Activated T-cell treated with anti-CD3 and anti-CD28 coated beads, Interleukin-2, amount 50 U/mL, for 1 hour (primary cell): Measurements from ENCODE around the gene PXT1.
"Not testable (repeated sequence)": the region's sequence is repeated elsewhere in the genome, so short reads cannot be mapped to it uniquely, and the experiment has no call there.

Experiments used
- DNase-seq: peaks from one replicate; pipeline ENCODE4 v3.0.0-alpha.2; 2020

The PXT1 gene, protein sequence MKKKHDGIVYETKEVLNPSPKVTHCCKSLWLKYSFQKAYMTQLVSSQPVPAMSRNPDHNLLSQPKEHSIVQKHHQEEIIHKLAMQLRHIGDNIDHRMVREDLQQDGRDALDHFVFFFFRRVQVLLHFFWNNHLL

DNA sequence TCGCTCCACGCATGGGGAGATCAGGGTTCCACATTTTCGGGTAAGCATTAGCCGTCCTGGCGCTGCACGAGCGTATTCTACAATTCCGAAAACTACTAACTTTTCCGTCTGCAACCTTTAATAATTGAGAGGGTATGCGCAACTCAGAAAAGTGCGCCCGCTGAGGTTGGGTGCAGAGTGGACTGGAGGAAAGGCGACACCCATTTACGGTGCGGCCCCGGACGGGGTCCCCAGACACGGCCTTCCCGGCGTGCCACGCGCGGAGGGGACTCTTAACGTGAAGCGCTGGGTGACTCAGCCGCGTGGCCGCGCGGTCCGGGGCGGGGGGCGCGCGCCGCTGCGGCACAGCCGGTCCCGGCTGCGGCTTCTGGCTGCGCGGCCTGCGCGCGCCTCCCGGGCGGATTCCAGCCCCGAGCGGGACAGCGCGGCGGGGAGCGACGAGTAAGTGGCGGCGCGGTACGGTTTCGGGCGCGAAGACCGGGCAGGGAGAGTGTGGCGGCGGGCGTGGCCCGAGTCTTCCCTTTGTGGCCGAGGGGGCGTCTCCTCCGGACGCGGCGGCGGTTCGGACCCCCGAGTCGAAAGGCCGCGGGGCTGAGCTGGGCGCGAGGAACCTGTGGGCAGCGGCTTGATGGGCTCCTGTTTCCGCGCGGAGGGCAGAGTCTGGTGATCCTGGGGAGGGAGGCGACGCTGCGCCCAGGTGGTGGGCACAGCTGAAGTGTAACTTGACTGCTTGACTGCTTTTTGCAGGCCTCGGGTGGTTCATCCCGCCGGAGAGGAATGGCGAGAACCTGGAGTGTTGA lies at the start of gene PXT1, which contains the start of gene KCTD20:
Gene PXT1 (minus strand): TSS at position 184 of the 800 bp plus-strand sequence. CDS start 16,772 bp downstream, outside the sequence.
Gene KCTD20 (plus strand): TSS at position 330 of the 800 bp plus-strand sequence. CDS start 27,098 bp downstream, outside the sequence.
- peak; percentile 87 for DNase-seq

DNA sequence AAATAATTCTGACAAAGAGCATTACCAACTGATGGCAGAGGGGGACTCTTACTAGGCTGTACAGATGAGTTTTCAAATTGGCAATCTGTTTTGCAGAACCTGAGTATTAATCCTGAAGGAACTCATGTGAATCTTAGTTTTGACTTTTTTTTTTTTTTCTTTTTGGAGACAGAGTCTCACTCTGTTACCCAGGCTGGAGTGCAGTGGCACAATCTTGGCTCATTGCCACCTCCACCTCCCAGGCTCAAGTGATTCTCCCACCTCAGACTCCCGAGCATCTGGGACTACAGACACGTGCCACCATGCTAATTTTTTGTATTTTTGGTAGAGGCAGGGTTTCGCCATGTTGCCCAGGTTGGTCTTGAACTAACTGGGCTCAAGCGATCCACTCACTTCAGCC lies 49.4 kb upstream of the PXT1 start:
- DNase-seq = no peak

DNA sequence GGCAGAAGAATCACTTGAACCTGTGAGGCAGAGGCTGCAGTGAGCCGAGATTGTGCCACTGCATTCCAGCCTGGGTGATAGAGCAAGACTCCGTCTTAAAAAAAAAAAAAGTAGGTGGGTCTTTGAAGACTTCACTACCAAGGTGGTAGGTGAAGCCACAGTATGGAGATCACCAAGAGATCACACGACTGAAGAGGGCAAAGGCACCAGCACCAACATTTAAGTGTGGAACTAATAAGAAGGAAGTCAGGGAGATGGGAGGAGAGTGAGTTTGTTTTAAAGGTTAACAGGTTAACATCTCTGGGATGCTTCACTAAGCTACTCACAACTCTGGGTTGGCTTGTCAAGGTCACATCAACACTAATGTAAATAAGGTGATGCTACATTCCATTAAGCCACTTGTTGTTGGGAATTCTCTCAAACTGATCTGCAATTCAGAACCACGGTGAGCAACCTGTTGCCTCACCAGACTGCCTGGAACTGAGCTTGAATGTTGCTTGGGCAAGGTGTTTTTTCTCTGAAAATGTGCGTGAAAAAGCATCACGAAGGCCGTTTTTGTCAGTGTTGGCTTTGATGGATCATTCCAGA lies 48.8 kb upstream of the PXT1 start:
- DNase-seq = no peak

DNA sequence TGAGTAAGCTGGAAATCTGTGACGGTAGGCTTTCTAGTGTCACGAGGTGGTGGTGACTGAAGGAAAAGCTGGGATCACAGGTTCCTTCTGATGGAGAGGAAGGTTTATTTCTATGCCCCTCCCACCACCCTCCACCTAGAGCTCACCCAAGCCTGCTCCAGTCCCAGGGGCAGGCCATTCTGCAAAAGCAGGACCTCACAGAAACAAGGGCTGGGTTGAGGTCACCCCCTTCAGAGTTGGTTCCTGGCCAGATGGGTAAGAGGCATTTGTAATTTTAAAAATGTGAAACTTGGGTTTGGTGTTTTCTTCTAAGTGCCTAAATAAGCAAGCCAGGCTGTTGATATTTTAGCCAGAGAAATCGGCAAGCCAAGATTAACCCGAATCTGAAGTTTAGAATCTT lies 46.8 kb upstream of the PXT1 start:
- no peak for DNase-seq

DNA sequence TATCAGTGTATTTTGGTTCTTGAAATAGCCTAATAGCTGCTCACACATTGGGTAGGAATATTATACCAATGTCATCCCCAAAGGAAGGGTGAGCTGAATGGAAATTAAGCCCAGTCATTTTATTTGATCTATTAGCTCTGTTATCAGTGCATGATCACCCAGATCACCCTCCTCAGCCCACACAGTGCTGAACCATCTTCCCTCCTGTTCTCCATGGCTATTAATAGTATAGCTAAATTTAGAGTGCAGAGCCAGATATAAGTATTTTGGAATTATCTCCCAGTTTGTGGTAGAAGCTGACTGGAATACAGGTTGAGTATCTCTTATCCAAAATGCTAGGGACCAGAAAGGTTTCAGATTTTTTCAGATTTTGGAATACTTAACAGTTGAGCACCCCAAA lies 45.6 kb upstream of the PXT1 start:
- DNase-seq = no peak

DNA sequence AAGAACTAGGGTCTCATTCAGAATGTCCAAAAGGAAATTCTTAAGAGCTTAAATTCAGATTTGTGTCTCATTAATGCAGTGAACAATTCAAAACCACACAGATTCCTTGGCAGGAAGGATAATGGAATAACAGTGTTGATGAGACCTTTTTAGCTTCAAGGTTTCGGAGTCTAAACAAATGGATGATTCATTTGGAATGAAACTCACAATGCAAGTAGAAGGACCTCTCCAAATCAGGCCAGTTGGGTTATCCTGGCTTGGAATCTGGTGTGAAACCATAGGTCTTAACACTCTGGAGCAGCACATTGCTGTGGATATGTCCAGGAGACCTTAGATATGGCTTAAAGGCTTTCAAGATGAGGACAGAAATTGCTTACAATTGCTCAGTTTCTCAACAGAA lies 45.0 kb upstream of the PXT1 start:
- no peak for DNase-seq

DNA sequence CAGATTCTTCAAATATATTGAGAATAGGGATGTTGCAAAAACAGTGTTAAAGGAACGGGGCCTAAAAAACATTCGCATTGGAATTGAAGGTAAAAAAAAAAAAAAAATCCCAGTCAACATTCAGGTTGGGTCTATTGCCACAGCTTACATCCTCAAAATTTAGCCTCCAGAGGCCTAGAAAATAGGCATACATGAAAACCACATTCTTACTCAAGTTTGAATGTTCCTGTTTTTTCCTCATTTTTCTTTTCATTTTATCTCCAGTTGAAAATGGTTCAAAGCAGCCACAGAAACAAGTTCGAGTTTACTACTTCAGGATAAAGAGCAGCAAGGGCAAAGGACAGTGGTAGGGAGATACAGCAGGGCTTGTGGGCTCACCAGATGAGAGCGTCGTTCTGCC lies 42.1 kb upstream of the PXT1 start:
- DNase-seq = no peak

DNA sequence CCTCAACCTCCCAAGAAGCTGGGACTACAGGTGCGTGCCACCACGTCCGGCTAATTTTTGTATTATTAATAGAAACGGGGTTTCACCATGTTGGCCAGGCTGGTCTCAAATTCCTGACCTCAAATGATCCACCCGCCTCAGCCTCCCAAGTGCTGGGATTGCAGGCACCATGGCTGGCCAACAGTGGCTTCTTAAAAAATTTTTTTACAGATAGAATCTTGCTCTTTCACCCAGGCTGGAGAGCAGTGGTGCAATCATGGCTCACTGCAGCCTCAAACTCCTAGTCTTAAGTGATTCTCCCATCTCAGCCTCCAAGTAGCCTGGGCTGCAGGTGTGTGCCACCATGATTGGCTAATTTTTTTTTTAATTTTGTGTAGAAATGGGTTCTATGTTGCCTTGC lies 40.7 kb upstream of the PXT1 start:
- not testable (repeated sequence) for DNase-seq

DNA sequence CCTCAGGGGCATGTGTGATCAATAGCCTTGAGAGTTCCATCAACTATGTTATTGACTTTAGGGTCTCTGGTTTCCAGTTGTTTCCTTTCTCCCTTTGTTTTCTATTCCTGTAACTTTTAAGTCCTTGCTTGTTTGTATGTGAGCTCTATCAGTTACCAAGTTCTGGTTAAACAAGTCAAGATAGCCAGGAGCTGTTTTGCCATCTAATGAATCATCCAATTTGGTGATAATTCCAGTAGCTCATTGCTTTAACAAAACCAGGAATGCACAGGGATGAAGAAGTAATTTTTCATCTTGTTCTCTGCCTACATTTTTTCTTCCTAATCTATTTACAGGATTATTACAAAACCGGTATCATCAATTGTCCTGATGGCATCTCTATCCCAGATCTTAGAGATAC lies 36.6 kb upstream of the PXT1 start:
- no peak for DNase-seq

DNA sequence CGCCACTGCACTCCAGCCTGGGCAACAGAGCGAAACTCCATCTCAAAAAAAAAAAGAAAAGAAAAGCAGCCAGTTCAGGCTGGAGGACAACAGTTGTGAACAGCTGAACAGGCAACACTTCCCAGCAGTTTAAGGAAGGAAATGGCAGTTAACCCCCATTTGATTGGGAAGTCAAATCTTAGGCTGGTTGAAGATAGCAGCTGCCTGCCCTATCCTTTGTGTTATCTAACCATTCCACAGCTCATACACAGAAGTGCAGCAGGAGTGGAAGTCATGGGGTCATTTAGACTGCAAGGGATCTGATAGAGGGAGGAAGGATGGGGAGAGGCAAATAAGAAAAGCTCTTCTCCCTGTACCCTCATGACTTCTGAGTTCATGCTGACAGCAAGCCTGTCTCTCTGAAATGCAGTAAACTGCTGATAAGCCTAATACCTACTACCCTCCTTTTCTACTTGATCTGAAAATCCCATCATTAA lies 35.4 kb upstream of the PXT1 start:
- no peak for DNase-seq

DNA sequence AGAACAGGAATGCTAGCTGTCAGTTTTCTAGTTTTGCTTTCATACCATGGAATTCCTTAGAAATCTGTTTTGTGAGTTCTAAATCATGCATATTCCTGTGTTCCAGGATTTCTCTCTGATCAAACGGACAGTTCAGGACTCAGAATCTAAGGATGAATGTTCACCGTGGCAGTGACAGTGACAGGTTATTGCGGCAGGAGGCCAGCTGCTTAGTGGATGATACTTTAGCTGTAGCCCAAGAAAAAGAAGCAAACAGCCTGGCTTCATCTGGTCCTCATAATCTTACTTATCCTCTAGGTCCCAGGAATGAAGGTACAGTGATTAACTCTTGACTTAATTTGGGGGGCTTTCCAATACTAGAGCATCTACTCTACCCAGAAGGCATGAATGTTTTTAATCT lies 27.3 kb upstream of the PXT1 start:
- DNase-seq = no peak

DNA sequence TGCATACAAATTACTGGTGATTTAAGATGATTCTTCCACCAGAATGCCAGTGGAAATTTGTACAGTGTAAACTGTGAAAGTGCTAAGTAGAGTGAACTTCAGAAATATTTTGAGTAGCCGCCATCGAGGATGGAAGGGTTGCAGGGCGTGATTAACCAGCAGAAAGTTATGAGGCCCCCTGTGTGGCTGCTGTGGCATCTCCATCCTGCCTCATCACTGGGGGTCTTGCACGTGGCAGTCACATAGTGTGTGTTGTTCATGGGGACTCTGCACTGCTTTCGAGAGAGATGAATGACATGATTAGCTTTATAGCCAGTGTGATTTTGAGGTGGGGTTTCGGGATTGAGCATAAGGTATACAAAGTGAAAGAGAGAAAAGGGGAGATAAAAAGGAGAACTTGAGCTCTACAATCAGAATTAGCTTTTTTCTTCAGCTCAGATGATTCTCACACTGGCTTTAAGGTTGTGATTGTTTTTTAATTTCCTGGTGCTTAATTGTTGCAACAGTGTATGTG lies 26.6 kb upstream of the PXT1 start:
- DNase-seq = no peak

DNA sequence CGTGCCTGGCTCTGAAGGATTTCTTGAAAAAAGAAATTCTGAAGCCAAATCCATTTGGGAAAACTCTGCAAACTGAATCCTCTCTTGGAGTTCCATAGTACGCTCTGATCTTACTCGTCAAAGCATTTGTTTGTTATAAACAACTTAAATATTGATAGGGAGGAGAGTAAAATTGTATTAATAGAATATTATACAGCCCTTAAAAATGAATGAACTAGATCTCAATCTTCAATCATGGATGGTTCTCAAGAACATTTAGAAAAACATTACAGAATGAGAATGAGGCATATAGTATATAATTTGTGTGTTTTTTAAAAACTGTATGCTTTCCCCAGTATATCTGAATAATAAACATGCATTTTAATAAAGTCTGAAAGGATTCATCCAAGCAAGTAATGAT lies 25.0 kb upstream of the PXT1 start:
- no peak for DNase-seq

DNA sequence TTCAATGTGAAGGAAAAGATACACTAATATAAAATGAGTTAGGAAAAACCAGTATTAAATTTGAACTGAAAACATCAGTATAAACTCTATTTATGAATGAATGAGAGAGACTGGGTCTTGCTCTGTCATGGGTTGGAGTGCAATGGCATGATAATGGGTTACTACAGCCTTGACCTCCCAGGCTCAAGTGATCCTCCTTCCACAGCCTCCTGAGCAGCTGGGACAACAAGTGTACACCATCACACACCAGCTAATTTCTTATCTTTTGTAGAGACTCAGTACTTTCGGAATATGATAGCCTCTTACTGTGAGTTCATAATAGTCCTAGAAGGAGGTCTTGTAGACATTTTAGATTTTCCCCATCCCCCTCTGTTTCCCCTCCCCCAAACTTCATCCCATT lies 21.6 kb upstream of the PXT1 start:
- DNase-seq = no peak

DNA sequence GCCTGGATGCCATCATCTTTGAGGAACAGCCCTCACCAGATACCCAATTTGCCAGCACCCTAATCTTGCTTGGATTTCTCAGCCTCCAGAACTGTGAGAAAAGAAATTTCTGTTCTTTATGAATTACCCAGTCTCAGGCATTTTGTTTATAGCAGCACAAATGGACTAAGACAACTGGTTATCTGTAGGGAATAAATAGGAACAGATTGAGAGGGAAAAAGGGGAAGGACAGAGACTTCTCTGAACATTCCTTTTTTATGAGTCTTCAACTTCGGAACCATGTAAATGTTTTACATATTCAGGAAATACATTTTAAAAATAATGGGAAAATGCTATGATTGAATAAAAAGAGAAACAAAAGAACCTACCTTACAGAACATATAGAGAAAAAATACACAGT lies 21.0 kb upstream of the PXT1 start:
- no peak for DNase-seq

DNA sequence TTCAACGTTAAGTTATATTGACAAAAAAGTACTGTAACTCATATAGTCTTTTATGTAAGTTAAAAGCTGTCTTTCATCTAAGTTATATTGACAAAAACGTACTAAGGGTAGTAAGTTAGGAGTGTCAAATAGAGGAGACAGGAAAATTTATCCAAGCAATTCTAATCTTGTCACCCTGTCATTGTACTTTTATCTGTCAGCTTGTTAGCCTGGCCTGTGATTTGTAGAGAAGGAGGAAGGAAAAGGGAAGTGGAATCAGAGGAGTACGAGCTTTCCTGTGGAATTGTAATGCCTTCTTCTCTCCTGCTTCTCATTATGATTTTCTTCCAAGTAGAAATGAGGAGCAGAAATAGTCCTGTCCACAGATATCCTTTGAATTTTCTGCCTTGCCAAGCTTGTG lies 19.0 kb upstream of the PXT1 start:
- no peak for DNase-seq

DNA sequence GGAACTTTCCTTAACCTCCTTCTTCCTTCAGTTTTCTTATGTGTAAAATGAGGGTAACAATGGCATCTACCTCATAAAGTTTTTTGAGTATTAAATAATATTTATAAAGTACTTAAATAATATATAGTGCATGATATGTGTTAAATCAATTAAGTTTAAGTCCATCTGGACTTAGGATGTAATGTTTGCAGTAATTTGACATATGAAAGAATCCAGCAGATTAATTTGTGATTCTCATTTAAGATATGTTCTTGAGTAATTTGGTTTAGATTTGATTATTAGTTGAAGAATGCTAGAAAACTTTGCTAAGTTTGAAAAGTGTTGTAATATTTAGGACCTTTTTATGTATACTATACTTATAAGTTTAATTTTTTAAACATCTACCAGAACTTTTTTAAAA lies 18.3 kb upstream of the PXT1 start:
- DNase-seq = no peak

DNA sequence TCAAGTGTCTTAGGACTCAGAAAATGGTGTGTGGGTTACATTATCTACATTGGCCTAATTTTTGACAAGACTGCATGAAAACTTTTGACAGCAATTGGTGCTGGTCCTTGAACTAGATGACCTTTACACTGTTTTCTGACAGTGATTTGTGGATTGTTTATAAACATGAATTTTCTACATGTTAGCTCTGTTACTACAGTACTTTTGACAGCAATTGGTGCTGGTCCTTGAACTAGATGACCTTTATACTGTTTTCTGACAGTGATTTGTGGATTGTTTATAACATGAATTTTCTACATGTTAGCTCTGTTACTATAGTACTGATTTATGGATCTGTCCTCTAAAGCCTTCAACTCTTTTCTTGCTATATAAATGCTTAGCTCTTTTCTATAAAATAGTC lies 16.8 kb upstream of the PXT1 start:
- no peak for DNase-seq

DNA sequence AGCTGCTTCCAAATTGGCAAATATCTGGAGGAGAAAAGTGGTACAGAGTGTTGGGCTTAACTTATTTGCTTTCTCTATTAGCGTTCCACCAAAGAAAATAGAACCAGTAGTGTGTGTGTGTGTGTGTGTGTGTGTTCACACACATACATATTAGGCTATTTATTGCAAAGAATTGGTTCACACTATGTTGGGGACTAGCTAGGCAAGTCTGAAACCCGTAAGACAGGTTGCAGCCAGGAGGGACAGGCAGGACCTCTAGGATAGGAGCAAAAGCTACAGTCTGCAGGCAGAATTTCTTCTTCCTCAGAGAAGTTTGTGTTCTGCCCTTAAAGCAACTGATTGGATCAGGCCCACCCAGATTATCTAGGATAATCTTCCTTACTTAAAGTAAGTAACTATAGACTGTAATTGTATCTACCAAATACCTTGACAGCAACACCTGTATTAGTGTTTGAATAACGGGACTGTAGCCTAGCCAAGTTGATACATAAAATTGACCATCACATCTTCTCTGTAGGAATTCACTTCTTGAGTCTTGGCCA lies 12.9 kb upstream of the PXT1 start:
- DNase-seq = no peak

DNA sequence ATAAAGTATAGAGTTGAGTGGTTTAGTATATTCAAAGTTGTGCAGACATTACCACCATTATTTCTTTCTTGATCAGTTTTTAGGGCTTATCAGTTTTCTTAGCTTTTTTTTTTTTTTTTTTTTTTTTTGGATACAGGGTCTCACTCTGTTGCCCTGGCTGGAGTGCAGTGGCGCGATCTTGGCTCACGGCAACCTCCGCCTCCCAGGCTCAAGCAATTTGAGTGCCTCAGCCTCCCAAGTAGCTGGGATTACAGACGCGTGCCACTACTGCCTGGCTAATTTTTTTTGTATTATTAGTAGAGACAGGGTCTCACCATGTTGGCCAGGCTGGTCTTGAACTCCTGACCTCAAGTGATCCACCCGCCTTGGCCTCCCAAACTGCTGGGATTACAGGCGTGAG lies 10.2 kb upstream of the PXT1 start:
- DNase-seq = not testable (repeated sequence)

DNA sequence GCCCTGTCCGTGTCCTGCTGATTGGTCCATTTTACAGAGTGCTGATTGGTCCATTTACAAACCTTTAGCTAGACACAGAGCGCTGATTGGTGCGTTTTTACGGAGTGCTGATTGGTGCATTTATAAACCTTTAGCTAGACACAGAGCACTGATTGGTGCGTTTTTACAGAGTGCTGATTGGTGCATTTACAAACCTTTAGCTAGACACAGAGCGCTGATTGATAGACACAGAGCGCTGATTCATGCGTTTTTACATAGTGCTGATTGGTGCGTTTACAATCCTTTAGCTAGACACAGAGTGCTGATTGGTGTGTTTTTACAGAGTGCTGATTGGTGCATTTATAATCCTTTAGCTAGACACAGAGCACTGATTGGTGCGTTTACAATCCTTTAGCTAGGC lies 6.5 kb upstream of the PXT1 start:
- not testable (repeated sequence) for DNase-seq

DNA sequence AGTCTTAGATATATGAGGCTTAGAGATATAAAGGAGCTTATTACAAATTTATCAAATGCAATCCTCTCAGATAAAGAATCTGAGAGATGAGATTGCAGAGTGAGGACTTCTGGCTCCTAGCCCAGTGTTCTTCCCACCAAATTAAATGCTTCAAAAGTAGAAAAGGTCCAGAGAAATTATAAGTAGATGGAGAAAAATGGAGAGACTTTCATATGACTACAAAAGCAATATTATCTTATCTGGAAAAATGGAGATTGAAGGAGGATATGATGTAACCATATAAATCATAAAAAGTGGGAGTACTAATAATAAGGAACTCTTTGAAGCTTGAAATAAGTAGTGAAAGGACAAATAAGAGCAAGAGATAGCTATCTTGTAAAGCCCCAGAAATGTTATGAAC lies 3.0 kb upstream of the PXT1 start:
- DNase-seq = no peak

DNA sequence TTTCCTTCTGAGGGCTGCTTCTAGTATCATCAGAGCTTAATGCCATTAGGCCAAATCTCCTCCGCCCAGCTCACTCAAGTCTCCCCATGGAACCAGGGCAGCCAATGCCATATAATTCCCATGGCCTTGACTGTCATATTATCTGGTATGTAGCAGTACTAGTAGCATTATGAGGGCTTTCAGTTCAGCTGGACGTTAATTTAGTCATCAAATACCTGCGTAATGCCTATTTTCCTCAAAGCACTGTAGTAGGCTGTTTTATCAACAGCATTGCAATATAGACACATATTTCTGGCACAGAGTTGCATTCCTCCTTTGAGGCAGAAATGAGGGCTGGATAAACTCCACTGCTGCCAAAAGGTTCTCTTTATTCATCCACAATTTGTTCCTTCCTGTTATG lies 1.8 kb upstream of the PXT1 start:
- DNase-seq = no peak
